ENCODE results near the gene LRRC1. TPM values are rescaled to one million over a fixed set of nuclear protein-coding genes. Genes with fewer than 3 reads are reported as not detected.

LRRC1 gene
- total and polyA plus RNA-seq, 2 of the 8 experiments (the other 6 are each of a cell fraction or from before 2014, with no cell fraction given), result 6.7 to 15.9 TPM

GRCh38 chr6:53917464-53917842 lies 122.6 kb downstream of the LRRC1 start (continued):
- TF ChIP-seq HDAC2 (IDR thresholded peaks at IDR 0.05; ENCODE audit: borderline replicate concordance in 1 of 2, low read depth in 2 of 2, low read length in 2 of 2) (no peak), SAP30 (IDR thresholded peaks at IDR 0.05; ENCODE audit: insufficient read depth, insufficient replicate concordance, low read length) (no peak)
